Epithelial cell of prostate (primary cell): Measurements from ENCODE around the gene PALS2.

Source experiments
- DNase-seq: peaks from one replicate; pipeline ENCODE4 v3.0.0-alpha.2; 2011; ENCODE audit warnings: low read depth, low spot score
- H3K27ac ChIP-seq: fragments of 450-650 bp; 2 replicates; pipeline ENCODE4 v1.5.1; 2017; ENCODE audit warnings: mild to moderate bottlenecking

Gene PALS2

GRCh38 chr7:24582166-24582565, 8.9 kb downstream of the PALS2 start:
- H3K27ac ChIP-seq = no peak overlapping the region
- no peak for DNase-seq

- no peak for DNase-seq
- no peak overlapping the region for H3K27ac ChIP-seq
Observed at GRCh38 chr7:24587853-24588252, 14.6 kb downstream of the PALS2 start.

- no peak for DNase-seq
- H3K27ac ChIP-seq = no peak overlapping the region
Observed at GRCh38 chr7:24591152-24591551, 17.9 kb downstream of the PALS2 start.

GRCh38 chr7:24595671-24596418, 22.6 kb downstream of the PALS2 start:
- no peak overlapping the region for H3K27ac ChIP-seq
- DNase-seq = no peak

- DNase-seq = no peak
- H3K27ac ChIP-seq = no peak overlapping the region
Observed at GRCh38 chr7:24597014-24597413, 23.8 kb downstream of the PALS2 start.

- no peak overlapping the region for H3K27ac ChIP-seq
- no peak for DNase-seq
Observed at GRCh38 chr7:24601600-24601999, 28.3 kb downstream of the PALS2 start.

GRCh38 chr7:24602860-24603456, 29.7 kb downstream of the PALS2 start:
- H3K27ac ChIP-seq = no peak overlapping the region
- no peak for DNase-seq

GRCh38 chr7:24604630-24605029, 31.4 kb downstream of the PALS2 start:
- no peak for DNase-seq
- H3K27ac ChIP-seq = no peak overlapping the region

- no peak for DNase-seq
Observed at GRCh38 chr7:24608504-24608903, 35.3 kb downstream of the PALS2 start.

GRCh38 chr7:24609059-24609458, 35.8 kb downstream of the PALS2 start:
- no peak overlapping the region for H3K27ac ChIP-seq
- DNase-seq = peak; percentile 8

More at GRCh38 chr7:24608504-24608903, 35.3 kb downstream of the PALS2 start:
- H3K27ac ChIP-seq = no peak overlapping the region

- DNase-seq = no peak
- H3K27ac ChIP-seq = no peak overlapping the region
Observed at GRCh38 chr7:24609570-24609969, 36.3 kb downstream of the PALS2 start.

- no peak for DNase-seq
- no peak overlapping the region for H3K27ac ChIP-seq
Observed at GRCh38 chr7:24611130-24611529, 37.9 kb downstream of the PALS2 start.

GRCh38 chr7:24617957-24618616, 44.8 kb downstream of the PALS2 start:
- DNase-seq = no peak

GRCh38 chr7:24619978-24620377, 46.7 kb downstream of the PALS2 start:
- DNase-seq = no peak
- no peak overlapping the region for H3K27ac ChIP-seq

More at GRCh38 chr7:24617957-24618616, 44.8 kb downstream of the PALS2 start:
- no peak overlapping the region for H3K27ac ChIP-seq

- no peak for DNase-seq
- no peak overlapping the region for H3K27ac ChIP-seq
Observed at GRCh38 chr7:24622646-24623182, 49.5 kb downstream of the PALS2 start.
